Measurements from ENCODE around the gene UTP3.
"Not testable (repeated sequence)": the region's sequence is repeated elsewhere in the genome, so short reads cannot be mapped to it uniquely, and the experiment has no call there.

UTP3 gene, protein sequence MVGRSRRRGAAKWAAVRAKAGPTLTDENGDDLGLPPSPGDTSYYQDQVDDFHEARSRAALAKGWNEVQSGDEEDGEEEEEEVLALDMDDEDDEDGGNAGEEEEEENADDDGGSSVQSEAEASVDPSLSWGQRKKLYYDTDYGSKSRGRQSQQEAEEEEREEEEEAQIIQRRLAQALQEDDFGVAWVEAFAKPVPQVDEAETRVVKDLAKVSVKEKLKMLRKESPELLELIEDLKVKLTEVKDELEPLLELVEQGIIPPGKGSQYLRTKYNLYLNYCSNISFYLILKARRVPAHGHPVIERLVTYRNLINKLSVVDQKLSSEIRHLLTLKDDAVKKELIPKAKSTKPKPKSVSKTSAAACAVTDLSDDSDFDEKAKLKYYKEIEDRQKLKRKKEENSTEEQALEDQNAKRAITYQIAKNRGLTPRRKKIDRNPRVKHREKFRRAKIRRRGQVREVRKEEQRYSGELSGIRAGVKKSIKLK

DNA sequence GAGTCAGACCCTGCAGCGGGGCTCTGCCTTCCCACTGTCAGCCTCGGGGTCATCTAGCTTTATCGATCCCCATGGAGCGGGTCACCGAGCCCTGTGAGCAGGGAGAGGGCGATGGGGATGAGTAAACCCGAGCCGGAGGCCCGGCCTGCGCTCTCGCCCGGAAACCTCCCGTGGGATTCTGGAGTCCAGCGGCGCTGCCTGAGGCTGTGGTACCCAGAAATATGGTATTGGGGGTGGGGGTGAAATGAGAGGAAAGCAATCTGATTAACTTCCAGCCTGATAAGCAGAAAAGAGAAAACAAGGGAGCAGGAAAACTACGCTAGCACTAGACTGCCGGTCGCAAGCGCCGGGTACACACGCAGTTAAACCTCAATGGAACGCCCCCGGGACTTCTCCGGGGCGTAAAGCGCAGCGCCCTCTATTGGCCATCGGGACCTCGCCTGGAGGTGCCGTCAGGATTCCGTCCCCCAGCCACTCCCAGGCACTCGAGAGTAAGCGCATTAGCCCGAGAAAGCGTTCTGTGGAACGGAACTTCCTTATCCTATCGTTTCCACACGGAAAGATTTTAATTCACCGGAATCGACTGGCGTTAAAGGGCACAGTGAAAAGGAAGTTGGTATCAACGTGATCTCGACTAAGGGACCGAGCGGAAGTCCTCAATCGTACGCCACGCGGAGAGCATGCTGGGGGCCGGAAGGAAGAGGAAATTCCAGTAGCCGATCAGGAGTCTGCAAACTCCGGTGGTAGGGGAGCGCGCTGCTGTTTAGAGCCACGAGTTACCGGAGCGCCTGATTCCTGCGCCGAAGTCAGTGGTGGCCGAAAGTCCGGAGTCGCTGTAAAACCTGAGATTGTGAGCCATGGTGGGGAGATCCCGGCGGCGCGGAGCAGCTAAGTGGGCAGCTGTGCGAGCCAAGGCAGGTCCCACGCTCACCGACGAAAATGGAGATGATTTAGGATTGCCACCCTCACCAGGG lies at the start of gene UTP3:
UTP3 (plus strand) TSS at position 712 of the 974 bp plus-strand sequence; CDS start at position 858, 146 bp downstream.
- DNase-seq, result peak; percentile 95

DNA sequence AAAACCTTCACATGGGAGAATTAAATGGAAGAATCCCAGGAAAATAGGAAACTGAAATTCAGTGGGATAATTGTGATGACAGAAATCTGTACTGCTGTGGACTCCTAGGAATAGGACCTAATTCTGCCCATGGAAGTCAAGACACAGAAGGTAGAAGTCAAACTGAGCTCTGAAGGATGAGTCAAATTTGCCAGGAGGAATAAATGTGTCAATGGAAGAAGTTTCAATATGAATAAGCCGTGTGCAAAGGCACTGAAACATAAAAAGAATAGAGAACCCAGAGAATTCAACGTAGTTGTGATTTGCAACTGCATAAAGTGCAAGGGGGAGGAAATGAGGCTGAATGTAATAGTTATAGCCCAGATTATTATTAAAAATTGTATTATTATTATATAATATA lies 48.1 kb upstream of the UTP3 start:
- DNase-seq, result no peak

DNA sequence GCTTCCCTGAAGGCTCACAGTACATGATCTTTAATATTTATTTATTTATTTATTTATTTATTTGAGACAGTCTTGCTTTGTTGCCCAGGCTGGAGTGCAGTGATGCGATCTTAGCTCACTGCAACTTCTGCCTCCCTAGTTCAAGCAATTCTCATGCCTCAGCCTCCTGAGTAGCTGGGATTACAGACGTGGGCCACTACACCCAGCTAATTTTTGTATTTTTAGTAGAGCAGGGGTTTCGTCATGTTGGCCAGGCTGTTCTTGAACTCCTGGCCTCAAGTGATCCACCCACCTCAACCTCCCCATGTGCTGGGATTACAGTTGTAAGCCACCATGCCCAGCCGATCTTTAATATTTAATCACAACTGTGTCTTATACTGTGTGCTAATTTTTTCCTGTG lies 37.6 kb upstream of the UTP3 start:
- not testable (repeated sequence) for DNase-seq

DNA sequence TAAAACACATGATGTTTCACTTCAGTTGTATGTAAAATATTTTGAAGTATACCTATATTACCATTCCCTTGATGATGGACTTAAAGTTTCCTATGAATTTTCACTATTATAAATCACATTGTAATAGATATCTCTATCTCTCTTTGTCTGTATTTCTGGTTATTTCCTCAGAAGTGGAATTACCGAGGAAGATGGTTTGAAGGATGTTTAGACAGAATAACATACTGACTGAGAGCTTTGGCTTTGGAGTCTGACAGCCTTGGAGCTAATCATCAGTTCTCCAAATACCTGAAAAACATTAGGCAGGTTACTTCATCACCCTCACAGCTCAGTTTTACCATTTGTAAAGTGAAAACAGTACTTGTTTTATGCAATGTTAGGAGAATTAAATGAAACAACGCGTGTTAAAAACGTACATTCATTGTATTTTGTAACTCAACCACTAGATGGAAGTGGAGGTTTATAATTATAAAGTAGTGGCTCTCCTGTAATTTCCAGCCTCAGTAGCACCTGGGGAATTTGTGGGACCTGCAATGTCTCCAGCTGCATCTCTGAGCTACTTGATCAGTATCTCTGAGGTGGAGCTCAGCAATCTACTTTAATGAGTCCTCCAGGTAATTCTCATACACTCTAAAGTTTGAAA lies 36.3 kb upstream of the UTP3 start:
- DNase-seq, result peak; percentile 26

DNA sequence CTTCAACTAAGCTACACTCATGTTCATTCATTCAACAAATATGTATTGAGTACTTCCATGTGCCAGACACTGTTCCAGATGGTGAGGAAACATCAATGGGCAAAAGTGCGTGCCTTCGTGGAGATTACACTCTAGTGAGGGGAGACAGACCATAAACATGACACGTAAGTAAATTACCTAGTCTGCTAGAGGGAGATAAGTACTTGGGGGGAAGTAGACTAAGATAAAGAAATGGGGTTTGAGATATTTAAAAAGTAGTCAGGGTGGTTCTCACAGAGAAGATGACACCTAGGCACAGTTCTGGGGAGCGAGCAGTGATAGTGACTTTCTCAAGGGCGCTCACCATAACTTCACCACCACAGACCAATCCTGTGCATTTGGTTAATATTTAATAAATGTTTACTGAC lies 33.7 kb upstream of the UTP3 start:
- DNase-seq, result no peak

DNA sequence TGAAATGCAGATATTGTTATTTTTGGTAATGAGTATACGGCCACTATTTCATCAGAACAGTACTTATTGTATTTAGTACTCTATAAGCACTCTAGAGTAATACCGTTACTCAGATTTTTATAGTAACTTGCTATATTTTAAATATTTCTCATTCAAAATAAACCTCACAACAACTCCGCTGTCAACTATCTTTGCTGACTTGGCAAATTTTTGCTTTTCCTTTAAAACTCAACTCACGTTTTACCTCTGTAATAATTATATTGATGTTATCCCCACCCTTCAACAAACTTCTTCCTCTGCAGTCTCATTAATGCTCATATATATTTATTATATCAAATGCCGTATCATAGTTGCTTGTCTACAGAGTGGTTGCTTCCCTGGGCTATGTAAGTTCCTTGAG lies 31.0 kb upstream of the UTP3 start:
- DNase-seq, result no peak

DNA sequence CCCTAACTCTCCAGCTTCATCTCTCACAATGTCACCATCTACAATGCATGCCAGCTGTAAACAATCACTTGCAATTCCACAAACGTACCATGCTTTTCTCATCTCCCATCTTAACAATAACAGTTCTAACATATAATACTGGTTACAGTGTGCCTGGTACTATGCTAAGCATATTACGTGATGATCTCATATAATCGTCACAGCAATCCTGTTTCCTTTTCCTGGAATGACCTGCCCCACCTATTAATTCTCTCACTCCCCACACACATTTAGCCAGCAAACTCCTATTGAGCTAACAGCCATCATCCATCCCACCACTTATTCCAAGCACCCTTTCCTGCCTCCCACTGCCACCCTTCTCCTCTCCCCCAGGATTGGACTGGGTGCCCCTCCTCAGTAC lies 29.9 kb upstream of the UTP3 start:
- DNase-seq, result no peak

DNA sequence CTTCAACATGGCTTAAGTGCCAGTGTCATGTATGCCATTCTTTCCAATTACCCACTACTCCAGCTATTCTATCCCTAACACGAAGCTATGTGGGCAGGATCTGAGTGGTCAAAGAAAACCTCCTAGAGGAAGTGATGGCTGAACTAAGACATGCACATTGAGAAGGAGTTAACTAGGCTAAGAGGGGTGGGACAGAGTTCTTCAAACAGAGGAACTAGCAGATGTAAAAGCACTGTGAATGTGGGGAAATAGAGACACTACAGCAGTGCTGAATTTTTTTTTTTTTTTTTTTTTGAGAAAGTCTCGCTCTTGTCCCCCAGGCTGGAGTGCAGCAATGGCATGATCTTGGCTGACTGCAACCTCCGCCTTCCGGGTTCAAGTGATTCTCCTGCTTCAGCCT lies 28.2 kb upstream of the UTP3 start:
- DNase-seq, result no peak

DNA sequence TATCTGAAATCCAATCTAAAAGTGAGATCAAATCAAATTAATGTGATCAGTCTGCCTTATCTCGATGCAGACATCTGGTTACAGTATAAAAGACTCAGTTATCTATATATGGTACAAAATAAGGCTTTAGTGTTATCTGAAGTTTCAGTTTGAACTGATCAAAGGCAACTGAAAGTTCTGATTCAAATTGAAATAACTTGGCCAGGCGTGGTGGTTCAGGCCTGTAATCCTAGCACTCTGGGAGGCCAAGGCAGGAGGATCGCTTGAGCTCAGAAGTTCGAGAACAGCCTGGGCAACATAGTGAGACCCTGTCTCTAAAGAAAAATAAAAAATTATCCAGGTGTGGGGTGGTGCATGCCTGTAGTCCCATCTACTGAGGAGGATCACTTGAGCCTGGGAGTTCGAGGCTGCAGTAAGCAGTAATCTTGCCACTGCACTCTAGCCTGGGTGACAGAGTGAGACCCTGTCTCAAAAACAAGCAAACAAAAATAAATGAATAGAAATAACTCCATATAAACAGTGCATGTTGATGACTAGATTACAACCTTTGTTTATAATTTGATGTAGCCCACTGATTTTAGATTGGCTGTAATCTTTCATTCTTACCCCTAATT lies 26.9 kb upstream of the UTP3 start:
- not testable (repeated sequence) for DNase-seq

DNA sequence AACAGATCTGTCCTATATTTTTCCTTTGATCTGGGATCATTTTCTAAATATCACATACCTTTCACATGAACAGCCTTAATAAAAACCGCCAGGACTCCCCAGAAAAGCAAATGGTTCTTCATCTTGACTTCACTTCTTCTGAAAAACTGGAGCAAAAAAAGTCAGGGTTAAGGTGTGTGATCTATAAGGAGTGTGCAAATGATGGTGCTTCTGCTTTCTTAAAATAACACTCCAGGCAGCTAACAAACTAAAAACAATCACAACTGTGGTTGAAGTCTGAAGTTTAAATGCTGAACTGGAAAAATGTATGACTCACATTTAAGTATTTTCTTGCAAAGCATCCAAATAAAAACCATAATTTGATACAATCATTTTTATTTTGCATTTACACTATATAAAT lies 22.0 kb upstream of the UTP3 start, which contains the start of gene JCHAIN:
JCHAIN (minus strand) TSS at position 140 of the 400 bp plus-strand sequence; CDS start at position 122, 18 bp downstream.
- no peak for DNase-seq

DNA sequence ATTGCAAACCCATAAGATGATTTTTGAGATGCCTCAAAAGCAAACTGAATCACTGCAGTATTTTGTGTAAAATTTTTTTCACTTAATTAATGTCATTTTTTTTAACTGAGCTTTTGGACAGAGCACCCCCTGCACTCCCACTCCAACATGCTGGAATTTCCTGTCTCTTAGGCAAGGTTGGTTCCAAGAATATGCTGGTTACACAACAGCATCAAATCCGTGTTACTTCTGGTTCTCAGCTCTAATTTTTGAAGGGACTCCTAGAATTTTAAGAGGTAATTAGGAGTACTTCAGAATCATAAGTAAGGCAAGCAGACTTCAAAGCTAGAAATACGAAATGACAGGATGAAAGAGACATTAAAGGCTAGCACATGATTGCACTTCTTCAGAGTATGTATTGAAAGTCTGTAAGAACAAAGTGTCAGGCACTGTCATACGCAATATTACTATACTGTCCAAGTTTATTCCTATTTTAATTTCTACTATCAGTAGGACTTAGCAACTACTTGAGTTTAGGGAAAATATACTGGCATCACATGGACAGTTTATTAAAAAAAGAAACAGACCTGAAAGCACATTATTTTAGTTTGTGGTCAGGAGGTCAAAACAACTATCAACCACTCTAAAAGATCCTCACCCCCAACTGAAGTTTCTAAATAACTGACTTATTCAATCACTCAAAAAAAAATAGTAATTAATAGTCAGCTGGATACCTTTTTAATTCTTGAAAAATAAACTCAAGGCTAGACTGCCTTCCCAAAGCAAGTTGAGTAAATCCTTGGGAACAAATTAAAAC lies 20.4 kb upstream of the UTP3 start:
- DNase-seq, result no peak

DNA sequence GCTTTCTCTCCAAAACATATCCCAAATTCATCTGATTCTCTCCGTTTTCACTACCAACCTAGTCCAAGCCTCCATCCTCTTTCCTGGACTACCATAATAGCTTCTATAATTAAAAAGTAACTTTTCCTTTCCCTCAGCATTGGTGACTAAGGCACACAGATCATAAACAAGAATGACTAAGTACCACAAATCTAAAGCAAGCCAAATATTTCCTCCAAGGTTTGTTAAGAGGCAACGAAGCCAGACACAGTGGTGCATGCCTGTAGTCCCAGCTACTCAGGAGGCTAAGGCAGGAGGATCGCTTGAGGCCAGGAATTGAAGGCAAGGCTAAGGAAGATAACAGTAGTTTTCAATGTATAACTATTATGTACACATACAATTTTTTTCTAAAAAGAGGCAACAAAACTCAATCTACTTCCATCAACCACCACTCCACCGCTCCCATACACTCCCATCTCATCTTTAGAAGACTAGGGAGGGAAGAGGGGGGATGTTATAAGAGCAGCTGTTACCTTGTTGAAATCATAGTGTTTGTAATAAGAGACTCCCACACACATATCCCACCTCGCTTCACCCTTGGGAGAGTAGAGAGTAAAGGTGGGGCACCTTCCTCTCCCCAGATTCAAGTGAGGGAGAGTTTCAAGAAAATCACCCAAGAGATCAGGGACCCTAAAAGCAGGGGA lies 17.9 kb upstream of the UTP3 start:
- DNase-seq, result no peak

DNA sequence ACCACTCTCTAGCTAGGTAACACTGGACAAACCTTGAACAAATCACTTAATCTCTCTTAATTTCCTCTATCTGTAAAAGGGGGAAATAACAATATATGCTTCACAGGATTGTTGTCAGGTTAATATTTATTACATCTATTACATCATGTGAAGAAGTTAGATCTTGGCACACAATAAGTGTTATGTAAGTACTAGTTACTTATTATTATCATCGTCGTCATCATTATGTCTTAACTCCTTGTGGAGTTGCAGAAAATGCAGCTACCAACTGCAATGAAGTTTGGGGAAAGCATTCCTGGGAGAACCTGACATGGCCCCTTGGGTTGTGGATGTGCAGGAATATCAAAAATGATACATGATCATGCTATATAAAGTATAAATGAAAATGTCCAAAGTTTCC lies 17.2 kb upstream of the UTP3 start:
- DNase-seq, result no peak

DNA sequence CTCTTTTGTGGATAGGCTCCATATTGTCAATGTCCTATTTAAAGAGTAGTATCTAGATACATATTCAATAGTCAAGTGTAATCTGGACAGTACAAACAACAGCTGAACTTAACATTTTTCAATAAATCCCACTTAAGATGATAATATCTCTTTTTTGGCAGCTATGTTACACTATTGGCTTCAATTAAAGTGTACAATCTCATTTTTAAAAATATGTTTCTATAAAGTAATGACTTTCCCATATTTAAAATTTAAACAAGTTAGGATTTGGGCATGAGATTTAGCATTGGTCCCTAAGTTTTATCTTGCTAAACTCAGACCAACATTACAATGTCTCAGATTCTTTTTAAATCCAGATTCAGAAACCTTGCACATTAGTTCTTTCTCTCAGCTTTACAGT lies 14.1 kb upstream of the UTP3 start:
- no peak for DNase-seq

DNA sequence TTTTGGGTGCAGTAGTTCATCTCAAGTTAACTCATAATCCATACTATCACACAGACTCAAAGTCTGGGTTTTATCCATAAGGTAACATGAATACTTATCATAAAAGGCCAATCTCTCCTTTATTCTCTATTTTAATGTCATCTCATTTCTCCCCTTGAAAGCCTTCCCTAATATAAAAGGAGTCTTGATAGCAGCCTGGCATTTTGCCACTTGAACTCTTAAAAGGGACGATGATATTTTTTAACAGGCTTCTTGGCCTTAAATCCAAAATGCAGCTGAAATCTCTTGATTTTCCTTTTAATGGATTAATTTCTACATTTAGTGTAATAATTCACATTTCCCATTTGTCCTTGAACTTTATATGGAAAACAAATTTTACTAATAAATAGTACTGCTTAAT lies 13.6 kb upstream of the UTP3 start:
- DNase-seq, result no peak

DNA sequence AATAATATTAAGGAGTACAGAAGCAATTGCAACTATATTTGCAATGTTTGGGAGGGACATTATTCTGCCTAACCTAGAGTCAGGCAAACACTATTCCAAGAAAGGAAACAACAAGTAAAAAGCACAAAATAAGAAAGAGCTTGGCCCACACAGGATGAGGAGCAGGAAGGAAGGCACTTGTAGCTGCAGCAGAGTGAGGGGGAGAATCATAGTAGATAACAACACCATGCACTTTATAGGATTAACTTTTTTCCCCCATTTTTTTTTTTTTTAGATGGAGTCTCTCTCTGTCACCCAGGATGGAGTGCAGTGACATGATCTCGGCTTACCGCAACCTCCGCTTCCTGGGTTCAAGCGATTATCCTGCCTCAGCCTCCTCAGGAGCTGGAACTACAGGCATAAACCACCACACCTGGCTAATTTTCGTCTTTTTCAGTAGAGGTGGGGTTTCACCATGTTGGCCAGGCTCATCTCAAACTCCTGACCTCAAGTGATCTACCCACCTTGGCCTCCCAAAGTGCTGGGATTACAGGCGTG lies 11.7 kb upstream of the UTP3 start:
- DNase-seq, result no peak

DNA sequence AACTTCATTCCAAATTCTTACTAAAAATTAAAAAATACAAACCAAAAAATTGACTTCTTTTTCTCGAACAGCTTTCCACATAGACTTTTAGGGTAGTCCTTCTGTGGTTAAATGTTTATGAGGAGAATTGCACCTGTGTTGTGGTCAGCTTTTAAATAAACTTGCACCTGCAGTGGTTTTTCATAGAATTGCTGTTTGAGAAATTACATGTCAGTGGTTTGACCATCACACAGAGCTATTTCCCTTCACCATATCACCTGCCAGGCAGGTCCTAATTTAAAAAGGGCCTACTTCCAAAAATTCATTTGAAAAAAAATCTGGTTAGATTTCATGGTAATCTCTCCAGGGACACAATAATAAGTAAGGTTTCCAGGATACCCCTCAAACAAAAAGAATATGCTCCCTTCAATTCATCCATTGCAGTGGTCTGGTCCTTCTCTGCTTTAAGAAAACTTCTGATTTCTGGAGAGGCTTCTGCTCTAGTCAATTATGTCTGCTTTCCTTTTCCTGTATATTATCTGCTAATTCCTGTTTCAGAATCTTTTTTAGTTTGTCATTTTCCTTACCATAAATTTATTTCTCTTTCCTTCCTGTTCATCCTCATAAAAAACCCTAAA lies 9.8 kb upstream of the UTP3 start:
- no peak for DNase-seq

DNA sequence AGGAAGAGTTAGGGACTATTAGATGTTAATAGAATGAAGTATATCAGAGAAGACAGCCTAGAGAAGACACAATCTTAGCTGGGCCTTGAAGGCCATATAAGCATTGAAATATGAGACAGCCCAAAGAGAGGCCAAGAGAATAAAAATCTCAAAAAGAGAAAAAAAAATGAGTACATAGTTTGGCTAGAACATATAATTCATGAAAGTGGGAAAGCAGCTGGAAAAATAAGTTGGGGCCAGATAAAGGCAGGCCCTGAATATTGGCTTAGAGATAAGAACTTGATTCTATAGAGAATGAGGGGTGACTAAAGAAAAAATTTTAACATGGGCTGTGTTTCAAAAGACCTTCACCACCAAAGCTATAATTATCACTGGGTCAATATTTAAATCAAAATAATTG lies 7.4 kb upstream of the UTP3 start:
- no peak for DNase-seq

DNA sequence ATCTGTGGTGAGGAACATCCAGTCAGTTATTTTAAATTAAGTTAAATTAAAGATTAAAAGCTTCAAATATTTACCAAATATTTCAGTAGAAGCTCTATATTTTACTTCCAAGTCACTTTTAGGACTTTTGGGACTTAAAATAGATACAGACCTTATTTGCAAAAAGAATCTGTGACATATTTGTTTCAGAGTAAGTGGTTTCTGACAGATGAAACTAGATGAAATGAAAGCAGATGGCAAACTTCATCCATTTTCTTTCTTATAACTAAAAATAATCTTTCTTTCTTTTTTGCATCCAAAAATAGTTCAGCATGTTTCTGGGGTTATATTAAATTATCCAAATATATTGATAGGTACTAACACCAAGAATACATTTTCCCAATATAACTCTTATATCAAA lies 6.6 kb upstream of the UTP3 start:
- DNase-seq, result no peak

DNA sequence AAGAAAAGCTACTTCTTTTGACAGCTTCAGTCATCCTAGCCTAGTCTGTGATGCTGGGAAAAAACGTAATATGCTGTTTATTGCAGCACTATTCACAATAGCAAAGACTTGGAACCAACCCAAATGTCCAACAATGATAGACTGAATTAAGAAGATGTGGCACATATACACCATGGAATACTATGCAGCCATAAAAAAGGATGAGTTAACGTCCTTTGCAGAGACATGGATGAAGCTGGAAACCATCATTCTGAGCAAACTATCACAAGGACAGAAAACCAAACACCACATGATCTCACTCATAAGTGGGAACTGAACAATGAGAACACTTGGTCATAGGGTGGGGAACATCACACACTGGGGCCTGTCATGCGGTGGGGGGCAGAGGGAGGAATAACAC lies 6.2 kb upstream of the UTP3 start:
- DNase-seq, result not testable (repeated sequence)
